ENCODE data around the gene SLC39A2.
"Not testable (repeated sequence)": the region's sequence is repeated elsewhere in the genome, so short reads cannot be mapped to it uniquely, and the experiment has no call there.

The SLC39A2 gene

DNA sequence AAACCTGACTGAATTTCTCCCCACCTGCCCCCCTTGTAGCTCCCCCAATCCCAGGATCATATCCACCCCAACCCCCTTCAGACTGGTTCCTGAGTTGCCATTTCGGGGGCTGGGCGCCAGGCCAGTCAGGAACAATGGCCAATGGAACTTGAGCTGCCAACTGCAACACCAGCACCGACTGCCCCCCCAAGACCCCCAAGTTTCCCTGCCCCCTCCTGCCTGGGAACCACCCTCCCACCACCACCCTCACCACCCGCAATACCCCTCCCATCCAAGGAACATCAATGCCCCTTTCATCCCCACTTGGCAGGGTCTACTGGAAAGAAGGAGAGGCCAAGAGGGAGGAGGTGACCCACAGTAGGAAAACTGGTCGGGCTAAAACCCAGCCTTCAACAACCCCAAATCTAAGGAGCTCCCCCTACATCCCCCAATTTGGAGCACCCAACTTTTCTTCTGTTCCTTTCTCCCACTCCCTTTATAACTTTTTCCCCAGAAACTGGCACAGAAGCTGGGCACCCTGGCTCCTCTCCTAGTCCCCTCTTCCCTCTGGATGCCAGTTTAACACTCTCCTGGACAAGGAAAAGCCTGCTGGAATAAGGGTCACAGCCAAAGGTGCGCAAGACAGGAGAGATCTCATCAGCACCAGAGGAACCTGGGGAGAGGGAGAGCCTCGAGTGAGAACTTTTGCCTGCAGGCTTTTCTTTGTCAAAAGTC lies 27.3 kb downstream of the SLC39A2 start:
- no peak for DNase-seq

DNA sequence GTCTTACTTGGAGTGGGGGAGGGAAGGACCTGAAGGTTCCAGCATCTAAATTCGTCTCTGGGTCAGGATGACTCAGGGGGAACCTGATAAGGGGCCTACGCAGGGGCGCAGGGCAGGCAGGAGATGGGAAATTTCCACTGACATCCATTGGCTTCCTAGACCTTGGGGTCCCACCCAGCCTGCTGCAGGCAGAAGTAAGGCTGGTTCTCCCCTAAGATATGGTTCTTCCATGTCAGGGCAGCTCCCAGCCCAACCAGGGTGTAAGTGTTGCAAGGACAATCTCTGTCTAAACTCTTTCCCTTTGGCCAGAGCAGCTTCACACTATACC lies 27.9 kb downstream of the SLC39A2 start:
- no peak for DNase-seq

- no peak for DNase-seq
These were observed 30.8 kb downstream of the SLC39A2 start, which contains the start of gene TPPP2 for GRCh38 chr14:21029917-21030316. Gene TPPP2 (plus strand): TSS chr14:21030217. CDS start chr14:21030582, 365 bp downstream.

- DNase-seq, result no peak
These were observed 31.4 kb downstream of the SLC39A2 start for GRCh38 chr14:21030531-21030930.

DNA sequence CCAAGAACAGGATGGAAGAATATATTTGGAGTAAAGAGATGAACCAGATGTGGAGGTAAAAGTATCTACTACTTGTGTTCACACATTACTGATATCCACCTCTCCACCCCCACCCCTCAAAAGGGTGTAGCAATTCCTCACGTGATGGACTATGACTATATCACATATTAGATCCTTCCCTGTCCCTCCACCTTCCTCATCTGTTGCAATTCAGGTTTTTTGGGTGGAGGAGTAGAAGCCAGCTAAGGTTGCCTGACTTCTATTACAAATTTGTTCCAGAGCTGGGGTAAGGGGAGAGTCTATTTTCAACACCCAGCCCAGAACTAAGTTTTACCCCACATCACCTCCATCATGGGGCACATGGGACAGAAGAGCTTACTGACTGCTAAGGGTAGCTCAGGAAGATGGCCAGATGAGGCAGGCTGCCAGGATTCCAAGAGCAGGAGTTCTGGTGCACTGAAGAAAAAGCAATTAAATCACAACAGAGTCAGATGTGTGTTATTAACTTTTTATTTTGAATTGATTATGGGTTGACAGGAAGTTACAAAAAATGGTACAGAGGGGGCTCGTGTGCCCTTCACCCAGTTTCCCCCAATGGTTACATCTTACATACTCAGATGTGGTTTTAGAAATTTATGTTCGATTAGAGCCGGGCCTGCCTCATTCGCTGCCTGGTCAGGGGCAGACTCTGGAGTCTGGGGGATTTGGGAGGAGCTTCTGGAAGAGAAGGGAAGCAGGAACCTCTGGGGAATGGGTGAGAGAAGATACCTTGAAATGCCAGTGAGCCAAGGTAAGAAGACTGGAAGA lies 33.4 kb downstream of the SLC39A2 start:
- no peak for DNase-seq

DNA sequence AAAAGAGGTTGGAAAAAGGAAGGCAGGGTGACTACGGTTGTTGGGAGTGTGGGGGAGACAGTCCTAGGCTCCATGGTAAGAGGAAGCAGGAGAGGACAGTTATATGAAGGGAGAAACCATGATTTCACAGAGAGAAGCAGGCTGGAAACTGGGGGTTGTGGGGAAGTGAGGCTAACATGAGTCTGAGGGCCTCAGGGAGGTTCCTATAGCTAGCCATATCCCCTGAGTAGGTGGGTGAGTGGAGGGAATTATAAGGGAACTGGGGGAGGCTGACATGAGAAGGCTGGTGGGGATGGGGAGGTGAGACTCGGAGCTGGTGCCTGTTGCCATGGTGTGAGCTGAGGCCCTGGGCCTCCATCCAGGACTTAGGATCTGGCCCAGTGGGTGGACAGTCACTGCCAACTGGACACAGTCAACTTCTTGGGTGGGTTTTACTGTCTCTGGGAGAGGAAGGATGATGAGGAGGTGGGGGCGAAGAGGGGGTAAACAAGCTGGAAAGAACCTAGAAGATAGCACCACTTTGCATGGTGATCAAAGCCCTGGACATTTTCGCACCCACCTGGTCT lies 34.1 kb downstream of the SLC39A2 start:
- no peak for DNase-seq

DNA sequence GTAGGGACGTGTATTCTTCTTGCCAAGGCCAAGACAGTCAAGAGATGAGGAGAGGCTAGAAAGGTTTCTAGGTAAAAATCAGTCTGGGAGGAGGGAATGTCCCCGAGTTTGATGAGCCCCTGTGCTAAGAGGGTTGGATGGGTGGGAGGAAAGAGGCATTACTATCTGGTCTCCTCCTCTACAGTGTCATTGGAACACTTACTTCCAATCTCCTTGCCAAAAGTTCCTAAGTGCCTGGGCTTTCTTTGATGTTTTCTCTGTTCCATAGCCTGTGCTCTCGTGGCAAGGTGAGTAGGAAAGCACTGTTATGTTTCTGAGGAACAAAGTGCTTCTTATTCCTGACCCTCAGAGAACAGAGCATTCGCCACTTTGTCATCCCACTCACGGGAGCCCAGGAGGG lies 35.6 kb downstream of the SLC39A2 start, which contains the start of gene RNASE13:
TSS of gene RNASE13 (minus strand) at position 101 of the 400 bp plus-strand sequence. CDS start 519 bp downstream, outside the sequence.
- no peak for DNase-seq

- DNase-seq, result no peak
These were observed 37.7 kb downstream of the SLC39A2 start for GRCh38 chr14:21036751-21037150.

DNA sequence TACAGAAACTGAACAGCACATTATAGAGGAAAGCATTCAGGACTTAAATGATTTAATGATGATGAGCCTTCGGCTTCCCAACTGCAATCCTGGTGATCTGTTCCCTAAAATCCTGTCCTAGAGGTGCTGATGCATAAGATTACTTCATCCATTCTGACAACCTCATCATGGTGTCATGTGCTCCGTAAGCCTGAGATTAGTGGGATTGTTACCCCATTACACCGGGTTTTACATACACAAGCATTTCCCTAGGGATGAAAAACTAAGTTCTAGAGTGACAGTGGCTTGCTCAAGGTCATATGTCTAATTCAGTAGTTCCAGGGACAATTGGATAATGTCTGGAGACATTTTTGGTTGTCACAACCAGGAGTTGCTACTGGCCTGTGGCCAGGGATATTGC lies 38.1 kb downstream of the SLC39A2 start:
- no peak for DNase-seq

- no peak for DNase-seq
These were observed 39.6 kb downstream of the SLC39A2 start for GRCh38 chr14:21038441-21039422.

DNA sequence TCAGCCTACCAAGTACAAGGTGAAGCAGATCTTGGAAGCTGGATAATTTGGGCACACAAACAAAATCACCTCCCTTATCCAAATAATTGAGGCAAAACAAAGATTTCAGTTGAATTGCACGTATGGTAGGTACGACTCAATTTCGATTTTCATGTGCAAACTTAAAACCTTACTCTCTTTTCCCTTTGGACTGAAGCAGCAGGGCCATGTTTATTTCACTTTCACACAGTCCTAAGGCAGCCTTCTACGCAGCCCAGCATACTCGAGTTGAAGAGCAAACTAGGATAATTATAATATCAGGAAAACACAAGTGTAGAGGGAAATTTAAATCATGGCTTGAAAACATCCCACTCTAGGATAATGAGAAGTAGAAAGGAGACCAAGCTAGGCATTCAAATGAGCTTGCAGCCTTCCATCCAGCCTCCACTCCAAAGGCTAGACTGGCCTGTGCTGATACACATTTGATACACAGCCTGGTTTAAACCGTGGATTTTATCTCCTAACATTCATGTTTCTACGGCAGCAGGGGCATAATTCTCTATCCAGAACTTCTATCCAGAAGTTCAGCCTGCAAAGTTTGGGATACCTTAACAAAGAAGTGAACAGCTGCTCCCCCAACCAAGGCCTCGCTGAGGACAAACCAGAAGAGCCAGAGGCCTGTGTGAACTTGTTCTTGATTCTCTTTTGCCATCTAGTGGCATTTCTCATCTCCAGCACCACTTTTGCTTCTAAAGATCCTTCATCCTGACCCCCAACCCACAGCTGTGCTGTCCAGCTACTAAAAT lies 40.7 kb downstream of the SLC39A2 start:
- DNase-seq, result no peak

DNA sequence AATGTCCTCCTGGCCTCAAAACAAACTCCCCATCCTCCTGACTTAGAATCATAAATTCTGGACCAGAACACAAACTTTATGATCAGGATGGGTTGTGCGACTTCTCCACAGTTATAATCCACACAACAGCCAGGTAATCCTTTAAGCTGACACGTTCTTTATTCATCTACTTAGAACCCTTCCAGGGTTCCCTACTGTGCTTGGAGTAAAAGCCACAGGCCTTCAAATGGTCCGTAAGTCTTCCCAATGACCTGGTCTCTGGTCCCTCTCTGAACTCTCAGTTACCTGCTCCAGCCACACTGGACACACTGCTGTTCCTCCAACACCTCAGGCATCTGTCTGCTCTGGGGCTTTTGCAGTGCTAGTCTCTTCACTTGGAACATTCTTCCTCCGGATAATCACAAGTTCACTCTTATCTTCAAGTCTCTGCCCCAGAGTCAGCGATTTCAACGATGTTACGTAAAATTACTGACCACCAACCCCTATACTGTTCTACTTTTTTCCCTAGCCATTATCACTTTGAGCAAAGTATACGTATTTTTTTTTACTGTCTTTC lies 41.4 kb downstream of the SLC39A2 start:
- no peak for DNase-seq

- not testable (repeated sequence) for DNase-seq
These were observed 41.8 kb downstream of the SLC39A2 start for GRCh38 chr14:21040941-21041340.

DNA sequence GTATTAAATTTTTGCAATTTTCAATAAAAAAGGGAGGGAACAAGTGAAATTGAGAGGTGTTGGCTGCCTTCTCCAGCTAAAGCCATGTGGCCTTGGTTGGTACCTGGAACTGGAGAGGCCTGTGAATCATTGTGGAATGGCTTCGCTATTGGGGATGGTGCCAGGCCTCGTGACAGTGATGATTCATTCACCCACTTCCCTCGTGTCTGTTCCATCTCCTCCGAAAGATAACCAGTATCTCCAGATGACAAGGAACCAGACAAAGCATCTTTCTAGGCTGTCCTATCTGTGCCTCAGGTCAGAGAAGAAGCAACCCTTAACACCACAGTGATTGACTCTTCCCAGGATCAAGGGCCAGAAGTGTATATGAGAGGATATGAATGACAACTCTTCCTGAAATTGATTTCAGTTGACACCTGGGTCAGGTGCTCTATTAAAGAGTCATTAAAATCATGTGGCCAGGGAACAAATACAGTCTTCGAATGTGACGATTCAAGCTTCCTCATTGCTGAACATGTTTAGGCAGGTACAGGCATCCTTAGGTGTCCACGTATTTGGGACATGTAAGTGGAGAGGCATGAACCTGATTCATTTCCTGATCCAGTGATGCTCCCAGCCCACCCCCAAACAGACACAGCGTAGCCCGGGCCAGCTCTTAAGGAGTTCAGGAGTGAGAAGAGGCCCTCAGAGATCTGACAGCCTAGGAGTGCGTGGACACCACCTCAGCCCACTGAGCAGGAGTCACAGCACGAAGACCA lies 42.8 kb downstream of the SLC39A2 start, which contains the start of gene RNASE7:
TSS of gene RNASE7 (plus strand) at position 687 of the 758 bp plus-strand sequence. CDS start 631 bp downstream, outside the sequence.
- no peak for DNase-seq

DNA sequence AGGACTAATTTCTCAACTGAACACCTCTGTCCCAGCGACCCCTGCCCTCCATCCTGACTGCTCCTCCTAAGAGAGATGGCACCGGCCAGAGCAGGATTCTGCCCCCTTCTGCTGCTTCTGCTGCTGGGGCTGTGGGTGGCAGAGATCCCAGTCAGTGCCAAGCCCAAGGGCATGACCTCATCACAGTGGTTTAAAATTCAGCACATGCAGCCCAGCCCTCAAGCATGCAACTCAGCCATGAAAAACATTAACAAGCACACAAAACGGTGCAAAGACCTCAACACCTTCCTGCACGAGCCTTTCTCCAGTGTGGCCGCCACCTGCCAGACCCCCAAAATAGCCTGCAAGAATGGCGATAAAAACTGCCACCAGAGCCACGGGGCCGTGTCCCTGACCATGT lies 43.8 kb downstream of the SLC39A2 start:
- DNase-seq, result no peak

DNA sequence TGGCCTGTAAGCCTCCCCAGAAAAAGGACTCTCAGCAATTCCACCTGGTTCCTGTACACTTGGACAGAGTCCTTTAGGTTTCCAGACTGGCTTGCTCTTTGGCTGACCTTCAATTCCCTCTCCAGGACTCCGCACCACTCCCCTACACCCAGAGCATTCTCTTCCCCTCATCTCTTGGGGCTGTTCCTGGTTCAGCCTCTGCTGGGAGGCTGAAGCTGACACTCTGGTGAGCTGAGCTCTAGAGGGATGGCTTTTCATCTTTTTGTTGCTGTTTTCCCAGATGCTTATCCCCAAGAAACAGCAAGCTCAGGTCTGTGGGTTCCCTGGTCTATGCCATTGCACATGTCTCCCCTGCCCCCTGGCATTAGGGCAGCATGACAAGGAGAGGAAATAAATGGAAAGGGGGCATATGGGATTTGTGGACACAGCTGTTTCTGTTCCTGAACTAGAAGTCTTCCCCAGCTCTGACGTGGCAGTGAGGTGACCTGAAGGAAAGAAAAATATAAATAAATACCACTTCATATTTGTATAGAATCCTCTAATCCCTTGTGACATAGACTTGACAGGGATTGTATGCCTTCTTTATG lies 44.4 kb downstream of the SLC39A2 start:
- no peak for DNase-seq

GRCh38 chr14:21043974-21044618 lies 45.0 kb downstream of the SLC39A2 start:
- DNase-seq, result no peak

- no peak for DNase-seq
These were observed 48.3 kb downstream of the SLC39A2 start for GRCh38 chr14:21047378-21047781.

DNA sequence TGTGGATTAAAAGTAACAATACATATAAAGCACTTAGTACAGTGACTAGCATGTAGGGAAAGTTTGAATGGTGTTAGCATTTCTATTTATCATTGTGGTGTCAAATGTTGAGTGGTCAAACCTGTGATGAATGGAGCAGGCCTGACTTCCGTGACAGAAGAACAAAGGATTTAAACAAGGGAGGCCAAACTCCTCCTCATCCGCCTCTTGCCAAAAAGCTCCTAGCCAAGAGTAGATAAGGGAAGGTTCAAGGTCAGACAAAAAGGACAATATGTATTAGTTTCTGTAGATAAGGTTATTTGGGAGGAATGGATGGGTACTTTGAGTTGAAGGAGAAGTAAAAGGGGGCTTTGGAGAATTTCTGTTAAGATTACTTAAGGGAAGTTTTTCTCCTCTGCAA lies 49.5 kb downstream of the SLC39A2 start:
- no peak for DNase-seq

DNA sequence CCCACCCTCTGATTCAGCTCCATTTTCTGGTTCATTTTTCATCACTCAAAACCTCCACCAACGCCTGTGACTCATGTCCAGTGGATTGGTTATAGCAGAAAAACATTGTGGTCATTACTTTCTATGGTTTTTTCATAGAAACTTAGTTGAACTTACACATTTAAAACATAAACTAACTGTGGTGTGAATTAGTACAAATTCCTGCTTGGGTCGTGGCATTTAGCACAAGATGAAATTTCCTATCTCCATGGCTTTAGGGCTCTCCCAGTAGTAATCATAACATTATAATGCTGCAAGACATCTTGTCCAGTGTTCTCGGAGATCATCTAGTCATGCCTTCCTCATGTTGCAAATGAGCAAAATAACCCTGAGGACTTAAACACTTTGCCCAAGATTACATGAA lies 50.2 kb downstream of the SLC39A2 start:
- DNase-seq, result no peak

Data from stimulated activated CD4-positive, alpha-beta T cell treated with anti-CD3 and anti-CD28 coated beads, Interleukin-2, amount 100 ng/mL, for 48 hours (primary cell).